ENCODE measurements around the gene PDYN.

DNA sequence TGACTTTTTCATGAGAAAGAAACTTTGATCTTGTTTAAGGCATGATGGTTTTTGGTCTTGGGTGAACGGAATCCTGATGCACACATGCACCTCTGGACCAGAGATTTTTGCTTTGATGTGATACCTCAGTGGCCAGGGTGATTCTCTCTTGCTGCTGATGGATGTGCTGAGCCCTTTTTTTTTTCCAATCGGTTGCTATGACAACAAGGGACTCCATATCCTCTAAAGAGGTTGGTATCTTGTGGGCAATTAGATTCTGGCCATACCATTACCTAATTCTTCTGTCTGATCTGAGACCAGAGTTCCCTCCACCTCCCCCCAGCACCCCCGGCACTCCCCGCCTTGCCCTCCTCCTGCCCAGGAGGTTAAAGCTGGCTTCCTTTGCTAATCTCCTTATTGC is 24.9 kb downstream of the PDYN start:
- no peak for TF ChIP-seq YY1 (IDR thresholded peaks at IDR 0.05; ENCODE audit: low read depth, low read length)
- TF ChIP-seq, protein P1, sequence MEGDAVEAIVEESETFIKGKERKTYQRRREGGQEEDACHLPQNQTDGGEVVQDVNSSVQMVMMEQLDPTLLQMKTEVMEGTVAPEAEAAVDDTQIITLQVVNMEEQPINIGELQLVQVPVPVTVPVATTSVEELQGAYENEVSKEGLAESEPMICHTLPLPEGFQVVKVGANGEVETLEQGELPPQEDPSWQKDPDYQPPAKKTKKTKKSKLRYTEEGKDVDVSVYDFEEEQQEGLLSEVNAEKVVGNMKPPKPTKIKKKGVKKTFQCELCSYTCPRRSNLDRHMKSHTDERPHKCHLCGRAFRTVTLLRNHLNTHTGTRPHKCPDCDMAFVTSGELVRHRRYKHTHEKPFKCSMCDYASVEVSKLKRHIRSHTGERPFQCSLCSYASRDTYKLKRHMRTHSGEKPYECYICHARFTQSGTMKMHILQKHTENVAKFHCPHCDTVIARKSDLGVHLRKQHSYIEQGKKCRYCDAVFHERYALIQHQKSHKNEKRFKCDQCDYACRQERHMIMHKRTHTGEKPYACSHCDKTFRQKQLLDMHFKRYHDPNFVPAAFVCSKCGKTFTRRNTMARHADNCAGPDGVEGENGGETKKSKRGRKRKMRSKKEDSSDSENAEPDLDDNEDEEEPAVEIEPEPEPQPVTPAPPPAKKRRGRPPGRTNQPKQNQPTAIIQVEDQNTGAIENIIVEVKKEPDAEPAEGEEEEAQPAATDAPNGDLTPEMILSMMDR (IDR thresholded peaks at IDR 0.05 in 2 of 3, conservative IDR thresholded peaks at IDR 0.05 in 1 of 3; ENCODE audit: control insufficient read depth in 2 of 3, extremely low read depth in 1 of 3, insufficient read depth in 1 of 3, low read depth in 3 of 3, low read length in 3 of 3), result no peak
- TF ChIP-seq BACH1 (IDR thresholded peaks at IDR 0.05; ENCODE audit: borderline replicate concordance), result no peak
- TF ChIP-seq REST (IDR thresholded peaks at IDR 0.05; ENCODE audit: low read depth, low read length), result no peak
- TF ChIP-seq SUPT20H (IDR thresholded peaks at IDR 0.05; ENCODE audit: borderline replicate concordance, control insufficient read depth, low read depth, low read length), result no peak
- no peak for TF ChIP-seq FOXM1 (IDR thresholded peaks at IDR 0.05; ENCODE audit: low read depth, low read length)
- TF ChIP-seq GABPA (IDR thresholded peaks at IDR 0.05; ENCODE audit: low read depth), result no peak
- no peak for TF ChIP-seq JUND (IDR thresholded peaks at IDR 0.05; ENCODE audit: low read depth, low read length)
- TF ChIP-seq CEBPB (IDR thresholded peaks at IDR 0.05; ENCODE audit: borderline replicate concordance in 1 of 2, low read depth in 2 of 2, low read length in 2 of 2), result no peak
- no peak for TF ChIP-seq BMI1 (IDR thresholded peaks at IDR 0.05; ENCODE audit: borderline replicate concordance)
- no peak for TF ChIP-seq HDGF (IDR thresholded peaks at IDR 0.05)
- no peak for TF ChIP-seq KAT2A (conservative IDR thresholded peaks at IDR 0.05; ENCODE audit: control insufficient read depth, low read depth, low read length)
- TF ChIP-seq TCF12 (IDR thresholded peaks at IDR 0.05; ENCODE audit: low read depth, low read length), result no peak
- no peak for TF ChIP-seq EZH2 (IDR thresholded peaks at IDR 0.05; ENCODE audit: borderline replicate concordance, control insufficient read depth, low read depth, low read length)

Data from GM12878 (cell line).